Activated CD4-positive, CD25-positive, alpha-beta regulatory T cell treated with anti-CD3 and anti-CD28 coated beads, Interleukin-2, amount 50 U/mL, for 16 hours (primary cell): Measurements from ENCODE around the gene APH1B.

ENCODE experiments used
- DNase-seq: peaks from one replicate; pipeline ENCODE4 v3.0.0-alpha.2; 2020; ENCODE audit warnings: low read depth, low spot score

The APH1B gene

DNA sequence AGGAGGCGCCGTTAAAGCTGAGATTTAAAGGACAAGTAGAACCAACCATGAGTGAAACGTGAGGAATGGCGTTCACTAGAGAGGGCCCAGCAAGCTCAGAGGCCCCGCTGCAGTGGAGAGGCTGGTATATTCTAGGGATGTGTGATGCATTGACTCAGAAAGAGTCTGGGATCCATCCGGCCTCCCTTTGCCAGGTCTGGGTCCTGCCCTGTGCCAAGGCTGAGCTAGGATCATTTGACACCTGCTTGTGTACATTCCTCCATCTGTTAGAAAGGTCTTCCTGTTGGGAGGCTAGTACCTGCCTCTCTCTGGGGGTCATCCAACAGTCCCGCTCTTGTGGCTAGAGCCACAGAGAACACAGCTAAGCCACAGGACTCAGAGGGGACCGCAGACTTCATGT, 75.9 kb downstream of the APH1B start:
- no peak for DNase-seq

DNA sequence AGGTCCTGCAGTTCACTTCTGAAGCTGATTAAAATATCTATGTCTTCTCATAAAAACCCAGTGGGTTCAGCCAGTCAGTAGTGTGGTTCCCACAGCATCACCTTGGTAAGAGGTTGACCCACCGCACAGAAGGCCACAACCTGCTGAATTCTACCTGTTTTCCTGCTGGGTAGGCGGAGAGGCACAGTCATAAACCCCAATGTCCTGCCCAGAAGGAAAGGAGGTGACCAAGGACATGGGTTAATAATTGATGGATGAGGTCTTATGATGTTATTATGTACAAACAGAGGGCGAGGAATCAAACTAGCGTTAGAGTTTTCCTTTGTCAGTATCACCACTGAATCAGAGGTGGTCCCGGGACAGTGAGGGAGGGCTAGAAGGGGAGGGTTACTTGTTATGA, 76.5 kb downstream of the APH1B start:
- DNase-seq: no peak

DNA sequence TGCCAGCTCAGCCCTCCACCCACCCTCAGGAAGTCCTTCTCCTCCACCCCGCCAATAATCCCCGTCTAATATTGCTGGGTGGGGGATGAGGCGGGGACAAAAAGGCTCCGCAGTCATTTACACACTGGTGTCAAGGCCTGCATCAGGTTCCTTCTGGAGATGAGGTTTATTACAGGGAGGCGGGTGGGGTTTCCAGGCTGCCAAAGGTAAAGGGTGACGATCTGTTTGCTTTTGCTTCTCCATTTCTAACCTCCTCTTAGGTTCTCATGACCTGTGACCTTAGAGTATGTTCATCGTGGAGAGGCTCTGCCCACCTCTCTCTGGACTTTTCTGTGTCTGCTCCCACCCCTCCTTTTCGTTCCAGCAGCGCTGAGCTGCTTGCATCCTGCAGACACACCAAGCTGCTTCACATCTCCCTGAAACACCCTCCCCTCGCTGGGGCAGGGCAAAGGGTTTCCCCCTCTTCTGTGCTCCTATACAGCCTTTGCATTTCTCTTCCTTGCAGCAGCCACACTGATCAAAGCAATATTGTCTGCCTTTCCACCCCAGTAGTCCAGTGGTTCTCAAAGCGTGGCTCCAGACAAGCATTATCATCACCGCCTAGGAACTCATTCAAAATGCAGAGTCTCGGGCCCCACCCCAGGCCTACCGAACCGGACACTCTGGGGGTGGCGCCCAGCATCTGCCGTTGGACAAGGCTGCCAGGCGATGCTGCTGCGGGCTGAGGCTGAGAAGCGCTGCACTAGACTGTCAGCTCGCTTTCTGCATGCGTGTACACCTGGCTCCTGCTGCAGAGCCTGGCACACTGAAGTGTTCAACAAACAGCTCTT, 77.6 kb downstream of the APH1B start:
- no peak for DNase-seq

DNA sequence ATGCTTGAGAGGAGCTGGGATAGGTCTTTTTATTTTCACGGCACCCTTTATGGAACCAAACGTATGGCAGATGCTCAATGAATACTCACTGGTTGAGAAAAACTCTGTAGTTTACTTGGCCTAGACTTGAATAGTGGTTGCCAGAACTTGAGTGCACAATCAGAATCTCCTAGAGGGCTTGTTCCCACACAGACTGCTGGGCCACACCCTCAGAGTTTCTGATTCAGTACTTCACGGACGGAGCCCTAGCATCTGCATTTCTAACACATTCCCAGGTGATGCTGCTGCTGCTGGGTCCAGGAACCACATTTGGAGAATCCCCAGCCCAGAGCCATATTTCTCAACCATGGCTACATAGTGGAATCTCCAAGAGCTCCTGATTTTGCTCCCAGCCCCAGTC, 79.7 kb downstream of the APH1B start:
- no peak for DNase-seq

DNA sequence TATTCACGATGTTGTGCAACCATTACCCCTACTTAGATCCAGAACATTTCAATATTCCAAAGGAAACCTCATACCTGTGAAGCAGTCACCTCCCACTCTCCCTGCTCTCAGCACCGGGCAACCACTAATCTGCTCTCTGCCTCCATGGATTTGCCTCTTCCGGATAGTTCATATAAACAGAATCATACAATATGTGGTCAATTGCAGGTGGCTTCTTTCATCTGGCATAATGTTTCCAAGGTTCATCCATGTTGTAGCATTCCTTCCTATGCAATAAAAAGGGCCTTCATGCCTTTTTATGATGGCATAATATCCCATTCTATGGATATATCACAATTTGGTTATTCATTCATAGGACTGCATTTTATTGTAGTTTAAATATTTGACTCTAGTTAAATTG, 80.3 kb downstream of the APH1B start:
- DNase-seq: no peak

DNA sequence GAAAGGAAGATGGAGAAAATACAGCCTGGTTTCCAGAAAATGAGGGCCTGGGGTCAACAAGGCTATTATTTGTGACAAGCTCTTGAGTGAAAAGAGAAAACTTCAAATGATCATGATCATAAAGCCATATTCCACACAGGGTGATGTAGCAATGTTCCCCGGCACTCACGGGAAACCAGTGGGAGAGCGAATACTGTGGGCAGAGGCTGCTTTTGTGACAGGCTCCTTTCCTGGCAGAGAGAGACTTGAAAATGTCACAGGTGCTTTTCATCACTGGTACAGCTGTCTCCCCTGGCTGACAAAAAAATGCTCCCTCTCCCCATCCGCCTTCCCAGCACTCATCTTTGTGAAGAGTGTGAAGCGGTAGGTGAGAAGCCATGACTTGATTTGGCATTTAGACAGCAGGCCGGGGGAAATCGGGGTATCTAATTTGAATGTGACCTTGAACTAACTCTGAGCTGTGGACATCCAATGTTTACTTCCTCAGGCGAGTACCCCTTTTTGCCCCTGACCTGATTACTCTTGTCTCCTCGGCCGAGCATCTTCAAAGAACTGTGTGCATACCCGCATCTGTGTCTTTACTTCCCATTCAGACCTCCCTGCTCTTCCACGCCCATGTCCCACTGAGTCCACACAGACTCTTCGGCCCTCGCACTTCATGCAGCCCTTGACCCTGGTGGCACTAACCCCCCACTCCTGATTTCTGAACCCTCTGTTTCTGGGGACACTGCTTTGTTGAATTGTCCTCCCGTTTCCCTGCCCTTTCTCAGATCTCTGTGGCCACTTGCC, 81.0 kb downstream of the APH1B start:
- no peak for DNase-seq
